KOPT-K1 (cell line): ENCODE measurements around the gene CCDC190.

Experiments
- H3K27ac ChIP-seq: fragments of 200-600 bp; sonication (generic); 2 replicates; pipeline ENCODE4 v1.5.1; 2016; ENCODE audit warnings: antibody characterized with exemption, mild to moderate bottlenecking, low read depth, low read length; ENCODE audit not compliant: poor library complexity, severe bottlenecking
- H3K36me3 ChIP-seq: fragments of 200-600 bp; sonication (generic); 2 replicates; pipeline ENCODE4 v1.5.1; 2017; ENCODE audit warnings: antibody characterized with exemption, mild to moderate bottlenecking, low read length, moderate library complexity; ENCODE audit not compliant: insufficient read depth
- H3K9me3 ChIP-seq: fragments of 200-600 bp; sonication (generic); 2 replicates; pipeline ENCODE4 v1.5.1; 2017; ENCODE audit warnings: antibody characterized with exemption, low read length, mild to moderate bottlenecking; ENCODE audit not compliant: insufficient read depth, poor library complexity, severe bottlenecking

The CCDC190 gene

GRCh38 chr1:162856260-162856659 lies 4.7 kb downstream of the CCDC190 start:
- Histone ChIP-seq H3K27ac (no peak overlapping the region), H3K9me3 (no peaks in the 10 kb centered on the region), H3K36me3 (no peaks in the 10 kb centered on the region)

- Histone ChIP-seq H3K27ac (no peak overlapping the region), H3K36me3 (no peaks in the 10 kb centered on the region), H3K9me3 (no peaks in the 10 kb centered on the region)
Observed at GRCh38 chr1:162855461-162856150, 5.4 kb downstream of the CCDC190 start.

- Histone ChIP-seq H3K27ac (no peak overlapping the region), H3K36me3 (no peaks in the 10 kb centered on the region), H3K9me3 (no peaks in the 10 kb centered on the region)
Observed at GRCh38 chr1:162854245-162854882, 6.6 kb downstream of the CCDC190 start.

GRCh38 chr1:162851341-162851740 lies 9.6 kb downstream of the CCDC190 start:
- no peaks in the 10 kb centered on the region for H3K36me3 ChIP-seq
- H3K9me3 ChIP-seq = no peaks in the 10 kb centered on the region
- H3K27ac ChIP-seq = no peak overlapping the region

GRCh38 chr1:162849711-162850110 lies 11.3 kb downstream of the CCDC190 start:
- H3K27ac ChIP-seq = no peak overlapping the region

GRCh38 chr1:162847839-162848453 lies 13.0 kb downstream of the CCDC190 start:
- Histone ChIP-seq H3K9me3 (no peaks in the 10 kb centered on the region), H3K27ac (no peak overlapping the region), H3K36me3 (no peaks in the 10 kb centered on the region)

More at GRCh38 chr1:162849711-162850110, 11.3 kb downstream of the CCDC190 start:
- H3K36me3 ChIP-seq = no peaks in the 10 kb centered on the region
- H3K9me3 ChIP-seq = no peaks in the 10 kb centered on the region

GRCh38 chr1:162846256-162847212 lies 14.4 kb downstream of the CCDC190 start:
- no peaks in the 10 kb centered on the region for H3K36me3 ChIP-seq
- no peaks in the 10 kb centered on the region for H3K9me3 ChIP-seq
- no peak overlapping the region for H3K27ac ChIP-seq

GRCh38 chr1:162844153-162844552 lies 16.8 kb downstream of the CCDC190 start:
- peaks cover 5% of the 10 kb centered on the region for H3K9me3 ChIP-seq
- H3K36me3 ChIP-seq = no peaks in the 10 kb centered on the region
- no peak overlapping the region for H3K27ac ChIP-seq

GRCh38 chr1:162840250-162840839 lies 20.6 kb downstream of the CCDC190 start:
- Histone ChIP-seq H3K9me3 (peaks cover 18% of the 10 kb centered on the region), H3K27ac (no peak overlapping the region), H3K36me3 (no peaks in the 10 kb centered on the region)

GRCh38 chr1:162838863-162839262 lies 22.1 kb downstream of the CCDC190 start:
- H3K36me3 ChIP-seq = no peaks in the 10 kb centered on the region
- peaks cover 18% of the 10 kb centered on the region for H3K9me3 ChIP-seq
- H3K27ac ChIP-seq = no peak overlapping the region

- Histone ChIP-seq H3K27ac (no peak overlapping the region), H3K9me3 (peaks cover 18% of the 10 kb centered on the region), H3K36me3 (no peaks in the 10 kb centered on the region)
Observed at GRCh38 chr1:162835157-162835899, 25.6 kb downstream of the CCDC190 start.

GRCh38 chr1:162832470-162832869 lies 28.5 kb downstream of the CCDC190 start:
- no peaks in the 10 kb centered on the region for H3K36me3 ChIP-seq
- no peaks in the 10 kb centered on the region for H3K9me3 ChIP-seq
- no peak overlapping the region for H3K27ac ChIP-seq

GRCh38 chr1:162829268-162829667 lies 31.7 kb downstream of the CCDC190 start:
- Histone ChIP-seq H3K27ac (no peak overlapping the region), H3K9me3 (no peaks in the 10 kb centered on the region), H3K36me3 (no peaks in the 10 kb centered on the region)
